ENCODE data around the gene ACSM4.

- TF ChIP-seq, protein P1, sequence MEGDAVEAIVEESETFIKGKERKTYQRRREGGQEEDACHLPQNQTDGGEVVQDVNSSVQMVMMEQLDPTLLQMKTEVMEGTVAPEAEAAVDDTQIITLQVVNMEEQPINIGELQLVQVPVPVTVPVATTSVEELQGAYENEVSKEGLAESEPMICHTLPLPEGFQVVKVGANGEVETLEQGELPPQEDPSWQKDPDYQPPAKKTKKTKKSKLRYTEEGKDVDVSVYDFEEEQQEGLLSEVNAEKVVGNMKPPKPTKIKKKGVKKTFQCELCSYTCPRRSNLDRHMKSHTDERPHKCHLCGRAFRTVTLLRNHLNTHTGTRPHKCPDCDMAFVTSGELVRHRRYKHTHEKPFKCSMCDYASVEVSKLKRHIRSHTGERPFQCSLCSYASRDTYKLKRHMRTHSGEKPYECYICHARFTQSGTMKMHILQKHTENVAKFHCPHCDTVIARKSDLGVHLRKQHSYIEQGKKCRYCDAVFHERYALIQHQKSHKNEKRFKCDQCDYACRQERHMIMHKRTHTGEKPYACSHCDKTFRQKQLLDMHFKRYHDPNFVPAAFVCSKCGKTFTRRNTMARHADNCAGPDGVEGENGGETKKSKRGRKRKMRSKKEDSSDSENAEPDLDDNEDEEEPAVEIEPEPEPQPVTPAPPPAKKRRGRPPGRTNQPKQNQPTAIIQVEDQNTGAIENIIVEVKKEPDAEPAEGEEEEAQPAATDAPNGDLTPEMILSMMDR (conservative IDR thresholded peaks at IDR 0.05; ENCODE audit: low read depth, low read length) = no peak
- TF ChIP-seq EZH2 (IDR thresholded peaks at IDR 0.05; ENCODE audit: low read length, unreplicated experiment) (no peak), EZH2phosphoT487 (IDR thresholded peaks at IDR 0.05; ENCODE audit: borderline replicate concordance, low read length) (no peak)
Observed at GRCh38 chr12:7369274-7369729, 65.4 kb downstream of the ACSM4 start.
